Measurements from ENCODE around the gene XYLT1.
"Not testable (repeated sequence)": the region's sequence is repeated elsewhere in the genome, so short reads cannot be mapped to it uniquely, and the experiment has no call there.

The XYLT1 gene

GRCh38 chr16:17416461-17417311, 54.1 kb downstream of the XYLT1 start:
- no peak for TF ChIP-seq POLR2A (IDR thresholded peaks at IDR 0.05; ENCODE audit: low read depth, low read length)
- DNase-seq (ENCODE audit: insufficient read length, low spot score) (no peak), FAIRE-seq (no peak)

- no peak for TF ChIP-seq POLR2A (IDR thresholded peaks at IDR 0.05; ENCODE audit: low read depth, low read length)
- FAIRE-seq, result no peak
- DNase-seq (ENCODE audit: insufficient read length, low spot score), result no peak
Measured at GRCh38 chr16:17414916-17415315, 55.8 kb downstream of the XYLT1 start.

GRCh38 chr16:17414421-17414820, 56.3 kb downstream of the XYLT1 start:
- DNase-seq (ENCODE audit: insufficient read length, low spot score), result no peak
- TF ChIP-seq POLR2A (IDR thresholded peaks at IDR 0.05; ENCODE audit: low read depth, low read length), result no peak
- FAIRE-seq, result no peak

GRCh38 chr16:17413508-17413907, 57.3 kb downstream of the XYLT1 start:
- DNase-seq (ENCODE audit: insufficient read length, low spot score), result no peak
- FAIRE-seq, result no peak
- no peak for TF ChIP-seq POLR2A (IDR thresholded peaks at IDR 0.05; ENCODE audit: low read depth, low read length)

GRCh38 chr16:17412791-17413190, 58.0 kb downstream of the XYLT1 start:
- no peak for TF ChIP-seq POLR2A (IDR thresholded peaks at IDR 0.05; ENCODE audit: low read depth, low read length)
- no peak for DNase-seq (ENCODE audit: insufficient read length, low spot score)
- FAIRE-seq, result no peak

GRCh38 chr16:17412221-17412620, 58.5 kb downstream of the XYLT1 start:
- FAIRE-seq (no peak), DNase-seq (ENCODE audit: insufficient read length, low spot score) (no peak)
- no peak for TF ChIP-seq POLR2A (IDR thresholded peaks at IDR 0.05; ENCODE audit: low read depth, low read length)

GRCh38 chr16:17411263-17411662, 59.5 kb downstream of the XYLT1 start:
- TF ChIP-seq POLR2A (IDR thresholded peaks at IDR 0.05; ENCODE audit: low read depth, low read length), result no peak
- DNase-seq (ENCODE audit: insufficient read length, low spot score), result no peak
- no peak for FAIRE-seq

- DNase-seq (ENCODE audit: insufficient read length, low spot score); FAIRE-seq: not testable (repeated sequence)
Measured at GRCh38 chr16:17410316-17410715, 60.4 kb downstream of the XYLT1 start.

GRCh38 chr16:17409894-17410293, 60.9 kb downstream of the XYLT1 start:
- FAIRE-seq (no peak), DNase-seq (ENCODE audit: insufficient read length, low spot score) (no peak)
- TF ChIP-seq POLR2A (IDR thresholded peaks at IDR 0.05; ENCODE audit: low read depth, low read length), result no peak

- DNase-seq (ENCODE audit: insufficient read length, low spot score), result no peak
- no peak for TF ChIP-seq POLR2A (IDR thresholded peaks at IDR 0.05; ENCODE audit: low read depth, low read length)
- FAIRE-seq, result no peak
Measured at GRCh38 chr16:17408955-17409441, 61.8 kb downstream of the XYLT1 start.

GRCh38 chr16:17408296-17408695, 62.5 kb downstream of the XYLT1 start:
- DNase-seq (ENCODE audit: insufficient read length, low spot score) (no peak), FAIRE-seq (no peak)
- no peak for TF ChIP-seq POLR2A (IDR thresholded peaks at IDR 0.05; ENCODE audit: low read depth, low read length)

GRCh38 chr16:17407321-17407720, 63.4 kb downstream of the XYLT1 start:
- DNase-seq (ENCODE audit: insufficient read length, low spot score), result no peak
- FAIRE-seq, result no peak
- no peak for TF ChIP-seq POLR2A (IDR thresholded peaks at IDR 0.05; ENCODE audit: low read depth, low read length)

GRCh38 chr16:17404941-17405689, 65.6 kb downstream of the XYLT1 start:
- no peak for TF ChIP-seq POLR2A (IDR thresholded peaks at IDR 0.05; ENCODE audit: low read depth, low read length)
- DNase-seq (ENCODE audit: insufficient read length, low spot score) (no peak), FAIRE-seq (no peak)

- no peak for DNase-seq (ENCODE audit: insufficient read length, low spot score)
- FAIRE-seq, result no peak
- no peak for TF ChIP-seq POLR2A (IDR thresholded peaks at IDR 0.05; ENCODE audit: low read depth, low read length)
Measured at GRCh38 chr16:17403859-17404545, 66.8 kb downstream of the XYLT1 start.
